ENCODE measurements around the gene ANO3. TPM values are rescaled to one million over a fixed set of nuclear protein-coding genes. Genes with fewer than 3 reads are reported as not detected.

The ANO3 gene
- total and polyA plus RNA-seq, 2 experiments from 2014 or later, result not detected

- ATAC-seq, result no peak
- no peaks in the 10 kb centered on the region for H3F3A ChIP-seq (replicated peaks; ENCODE audit: low read depth)
- no peak overlapping the region for H3K4me3 Mint-ChIP-seq
These were observed 255.1 kb downstream of the ANO3 start for GRCh38 chr11:26587073-26587472.

More at GRCh38 chr11:26587073-26587472, 255.1 kb downstream of the ANO3 start:
- Histone ChIP-seq H4K20me1 (replicated peaks; ENCODE audit: insufficient read depth) (no peaks in the 10 kb centered on the region), H3K4me2 (no peak overlapping the region), H2AFZ (no peak overlapping the region), H3K4me3 (no peak overlapping the region), H3K36me3 (ENCODE audit: insufficient read depth) (no peaks in the 10 kb centered on the region), H3K4me1 (ENCODE audit: insufficient read depth) (no peaks in the 10 kb centered on the region), H3K79me2 (replicated peaks; ENCODE audit: insufficient read depth) (no peaks in the 10 kb centered on the region), H3K27me3 (ENCODE audit: insufficient read depth) (no peaks in the 10 kb centered on the region), H3K27ac (ENCODE audit: low read depth) (no peak overlapping the region), H3K9me2 (ENCODE audit: insufficient read depth) (no peaks in the 10 kb centered on the region; the same call in 1 of the 2 replicates)
- DNase-seq (ENCODE audit: low spot score), result no peak
- no peaks in the 10 kb centered on the region; the same call in 2 of the 3 replicates for H3K4me1 Mint-ChIP-seq
- H3K27ac Mint-ChIP-seq, result no peak overlapping the region
- TF ChIP-seq ZNF462 (CRISPR knock-in tag; IDR thresholded peaks at IDR 0.05), result no peak
- H3K36me3 Mint-ChIP-seq (ENCODE audit: low read depth), result no peaks in the 10 kb centered on the region
- H3K9me3 Mint-ChIP-seq, result no peaks in the 10 kb centered on the region; the same call in 2 of the 3 replicates
- H3K27me3 Mint-ChIP-seq (ENCODE audit: insufficient read depth, low read depth, poor library complexity), result no peaks in the 10 kb centered on the region

Data from GM23338 (cell line).